GM21367 (cell line): Measurements from ENCODE around the gene PFDN1.

Experiments used
- ATAC-seq: cut with Tn5 transposase; IDR thresholded peaks from one replicate; pipeline ENCODE4 v1.9.1; 2021; ENCODE audit not compliant: unreplicated experiment

Gene PFDN1

GRCh38 chr5:140298183-140298601 is 4.7 kb downstream of the PFDN1 start:
- no peak for ATAC-seq

GRCh38 chr5:140297283-140297682 is 5.6 kb downstream of the PFDN1 start:
- ATAC-seq: no peak

GRCh38 chr5:140296289-140296688 is 6.6 kb downstream of the PFDN1 start:
- ATAC-seq: no peak

- no peak for ATAC-seq
These were observed 7.5 kb downstream of the PFDN1 start for GRCh38 chr5:140295414-140295813.

- ATAC-seq: no peak
These were observed 8.1 kb downstream of the PFDN1 start for GRCh38 chr5:140294753-140295152.

- ATAC-seq: no peak
These were observed 9.1 kb downstream of the PFDN1 start for GRCh38 chr5:140293849-140294100.

- no peak for ATAC-seq
These were observed 9.6 kb downstream of the PFDN1 start for GRCh38 chr5:140293091-140293848.

GRCh38 chr5:140292212-140293036 is 10.5 kb downstream of the PFDN1 start:
- ATAC-seq: no peak

GRCh38 chr5:140287801-140288521 is 14.9 kb downstream of the PFDN1 start:
- ATAC-seq: no peak

GRCh38 chr5:140286424-140286823 is 16.5 kb downstream of the PFDN1 start:
- ATAC-seq: no peak

- no peak for ATAC-seq
These were observed 18.9 kb downstream of the PFDN1 start for GRCh38 chr5:140284013-140284412.

- ATAC-seq: no peak
These were observed 20.6 kb downstream of the PFDN1 start for GRCh38 chr5:140282266-140282665.

- ATAC-seq: no peak
These were observed 27.1 kb downstream of the PFDN1 start for GRCh38 chr5:140275837-140276236.

GRCh38 chr5:140273401-140273877 is 29.5 kb downstream of the PFDN1 start:
- ATAC-seq: no peak

GRCh38 chr5:140270008-140270407 is 32.9 kb downstream of the PFDN1 start:
- no peak for ATAC-seq

GRCh38 chr5:140267559-140268018 is 35.3 kb downstream of the PFDN1 start:
- ATAC-seq: no peak

GRCh38 chr5:140267201-140267540 is 35.7 kb downstream of the PFDN1 start:
- no peak for ATAC-seq

GRCh38 chr5:140266471-140267200 is 36.3 kb downstream of the PFDN1 start:
- ATAC-seq: no peak

GRCh38 chr5:140265845-140266244 is 37.1 kb downstream of the PFDN1 start:
- ATAC-seq: no peak

- no peak for ATAC-seq
These were observed 40.1 kb downstream of the PFDN1 start for GRCh38 chr5:140262839-140263238.

- ATAC-seq: no peak
These were observed 40.7 kb downstream of the PFDN1 start for GRCh38 chr5:140262221-140262620.
